Measurements from ENCODE around the gene KIAA1328. TPM values are rescaled to one million over a fixed set of nuclear protein-coding genes. Genes with fewer than 3 reads are reported as not detected.
"Not testable (repeated sequence)": the region's sequence is repeated elsewhere in the genome, so short reads cannot be mapped to it uniquely, and the experiment has no call there.

The KIAA1328 gene
- total RNA-seq, 1 experiment from 2014 or later, result 6.2 TPM

- Histone ChIP-seq H3K4me3 (ENCODE audit: low read depth in 2 of 2, low read length in 2 of 2) (no peak overlapping the region), H3K36me3 (ENCODE audit: control insufficient read depth, insufficient read depth, low read length) (no peaks in the 10 kb centered on the region), H3K27ac (ENCODE audit: low read length) (no peak overlapping the region), H3K9me3 (ENCODE audit: control insufficient read depth, insufficient read depth, low read depth, low read length) (no peaks in the 10 kb centered on the region), H3K4me1 (ENCODE audit: control insufficient read depth, insufficient read depth, low read length) (no peaks in the 10 kb centered on the region), H3K27me3 (ENCODE audit: control insufficient read depth, insufficient read depth, low read length) (no peaks in the 10 kb centered on the region)
- CTCF ChIA-PET, result no interaction called here
- BruUV-seq (replicated peaks), result no TSS peak
- intact Hi-C loops (cut with micrococcal nuclease; ENCODE audit: unreplicated experiment) (no loop called here), in situ Hi-C loops (cut with HindIII; ENCODE audit: low pct_unique_long_range_greater_than_20kb, low sequenced_read_pairs) (no loop called here)
- POLR2A ChIA-PET, result no interaction called here
- TF ChIP-seq CTCF (IDR thresholded peaks at IDR 0.05) (no peak), REST (IDR thresholded peaks at IDR 0.05; ENCODE audit: insufficient read depth in 1 of 2, low read depth in 2 of 2, low read length in 1 of 2) (no peak), POLR2AphosphoS5 (IDR thresholded peaks at IDR 0.05; ENCODE audit: low read depth, low read length) (no peak), TCF7L2 (IDR thresholded peaks at IDR 0.05; ENCODE audit: low read depth, low read length) (no peak), SIN3A (IDR thresholded peaks at IDR 0.05; ENCODE audit: borderline replicate concordance, insufficient read depth, low read depth, low read length) (no peak)
- DNase-seq (ENCODE audit: low read depth, low spot score), result no peak
- no peak for ATAC-seq
These were observed 43.4 kb downstream of the KIAA1328 start for GRCh38 chr18:36872329-36872728.

DNA sequence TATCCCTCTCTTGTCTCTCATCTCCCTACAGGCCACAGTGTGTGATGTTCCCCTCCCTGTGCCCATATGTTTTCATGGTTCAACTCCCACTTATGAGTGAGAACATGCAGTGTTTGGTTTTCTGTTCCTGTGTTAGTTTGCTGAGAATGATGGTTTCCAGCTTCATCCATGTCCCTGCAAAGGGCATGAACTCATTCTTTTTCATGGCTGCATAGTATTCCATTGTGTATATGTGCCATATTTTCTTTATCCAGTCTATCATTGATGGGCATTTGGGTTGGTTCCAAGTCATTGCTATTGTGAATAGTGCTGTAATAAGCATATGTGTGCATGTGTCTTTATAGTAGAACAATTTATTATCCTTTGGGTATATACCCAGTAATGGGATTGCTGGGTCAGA, 44.9 kb downstream of the KIAA1328 start:
- ATAC-seq; in situ Hi-C loops (cut with HindIII; ENCODE audit: low pct_unique_long_range_greater_than_20kb, low sequenced_read_pairs); BruUV-seq (replicated peaks); H3K36me3 ChIP-seq (ENCODE audit: control insufficient read depth, insufficient read depth, low read length); H3K27ac ChIP-seq (ENCODE audit: low read length); H3K27me3 ChIP-seq (ENCODE audit: control insufficient read depth, insufficient read depth, low read length); intact Hi-C loops (cut with micrococcal nuclease; ENCODE audit: unreplicated experiment); CTCF ChIA-PET; POLR2A ChIA-PET; H3K4me1 ChIP-seq (ENCODE audit: control insufficient read depth, insufficient read depth, low read length); DNase-seq (ENCODE audit: low read depth, low spot score); H3K9me3 ChIP-seq (ENCODE audit: control insufficient read depth, insufficient read depth, low read depth, low read length); H3K4me3 ChIP-seq (ENCODE audit: low read depth in 2 of 2, low read length in 2 of 2): not testable (repeated sequence)

- POLR2A ChIA-PET; ATAC-seq; H3K4me1 ChIP-seq (ENCODE audit: control insufficient read depth, insufficient read depth, low read length); in situ Hi-C loops (cut with HindIII; ENCODE audit: low pct_unique_long_range_greater_than_20kb, low sequenced_read_pairs); H3K36me3 ChIP-seq (ENCODE audit: control insufficient read depth, insufficient read depth, low read length); H3K27ac ChIP-seq (ENCODE audit: low read length); H3K9me3 ChIP-seq (ENCODE audit: control insufficient read depth, insufficient read depth, low read depth, low read length); H3K27me3 ChIP-seq (ENCODE audit: control insufficient read depth, insufficient read depth, low read length); H3K4me3 ChIP-seq (ENCODE audit: low read depth in 2 of 2, low read length in 2 of 2); intact Hi-C loops (cut with micrococcal nuclease; ENCODE audit: unreplicated experiment); DNase-seq (ENCODE audit: low read depth, low spot score); CTCF ChIA-PET; BruUV-seq (replicated peaks): not testable (repeated sequence)
These were observed 50.9 kb downstream of the KIAA1328 start for GRCh38 chr18:36879796-36880195.
